Ishikawa (cell line): ENCODE data around the gene BTG1.

Experiments used
- CREB1 ChIP-seq: IDR thresholded peaks from 2 replicates; pipeline ENCODE4 v1.6.1; 2012; ENCODE audit warnings: low read depth
- FOXM1 ChIP-seq: IDR thresholded peaks from 2 replicates; pipeline ENCODE4 v1.6.1; 2012; ENCODE audit warnings: low read depth, borderline replicate concordance
- YY1 ChIP-seq: IDR thresholded peaks from 2 replicates; pipeline ENCODE4 v1.6.1; 2012; ENCODE audit warnings: low read depth
- TF ChIP-seq, protein P1 (sequence below): IDR thresholded peaks from 2 replicates; pipeline ENCODE4 v1.6.1; 2012

DNA sequence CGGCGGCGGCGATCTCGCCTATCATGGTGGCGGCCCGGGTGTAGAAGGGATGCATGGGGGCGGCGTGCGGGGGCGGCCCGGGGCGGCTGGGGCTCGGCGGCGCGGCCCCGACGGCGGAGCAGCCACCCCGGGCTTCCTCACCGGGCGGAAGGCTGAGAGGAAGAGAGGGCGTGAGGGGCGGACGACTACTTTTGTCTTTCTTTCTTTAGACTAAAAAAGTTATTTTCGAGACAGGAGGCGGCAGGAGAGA is 240 bp downstream of the BTG1 start:
- TF ChIP-seq FOXM1: no peak
- TF ChIP-seq, protein P1, sequence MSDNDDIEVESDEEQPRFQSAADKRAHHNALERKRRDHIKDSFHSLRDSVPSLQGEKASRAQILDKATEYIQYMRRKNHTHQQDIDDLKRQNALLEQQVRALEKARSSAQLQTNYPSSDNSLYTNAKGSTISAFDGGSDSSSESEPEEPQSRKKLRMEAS: no peak
- TF ChIP-seq CREB1: no peak
- no peak for TF ChIP-seq YY1
